ENCODE data around the gene KDM5B. TPM values are rescaled to one million over a fixed set of nuclear protein-coding genes. Genes with fewer than 3 reads are reported as not detected.

The KDM5B gene
- total RNA-seq, 1 donor from 2014 or later, result 316 TPM

DNA sequence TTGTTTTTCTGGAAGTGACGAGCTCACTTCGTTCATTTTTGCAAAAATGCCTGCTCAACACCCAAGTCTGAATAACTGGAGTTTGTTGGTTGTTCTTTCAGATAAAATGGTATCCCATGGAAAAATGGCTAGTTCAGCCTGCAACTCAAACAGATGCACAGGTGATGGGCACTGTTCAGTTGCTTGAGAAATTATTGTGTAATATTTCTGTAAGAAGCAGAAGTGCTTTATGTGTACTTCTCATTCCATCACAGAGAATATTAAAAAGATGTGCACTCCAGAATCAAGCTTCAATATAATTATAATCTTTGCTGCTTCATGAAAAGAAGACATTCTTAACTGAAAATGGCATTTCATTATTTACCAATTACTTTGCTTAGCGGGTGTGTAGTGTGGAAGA, 107.0 kb downstream of the KDM5B start:
- H3K9me3 Mint-ChIP-seq (ENCODE audit: low read depth), result no peaks in the 10 kb centered on the region
- H3K4me1 Mint-ChIP-seq (ENCODE audit: low read depth), result no peaks in the 10 kb centered on the region
- DNase-seq (ENCODE audit: low spot score, unreplicated experiment), result no peak
- no peak overlapping the region for H3K4me3 Mint-ChIP-seq (ENCODE audit: low read depth)
- H3K27me3 Mint-ChIP-seq, result peaks cover 47% of the 10 kb centered on the region
- H3K27ac Mint-ChIP-seq, result no peak overlapping the region
- no peaks in the 10 kb centered on the region for H3K36me3 Mint-ChIP-seq (ENCODE audit: insufficient read depth)
- TF ChIP-seq CTCF (IDR thresholded peaks at IDR 0.05; ENCODE audit: unreplicated experiment), result no peak

DNA sequence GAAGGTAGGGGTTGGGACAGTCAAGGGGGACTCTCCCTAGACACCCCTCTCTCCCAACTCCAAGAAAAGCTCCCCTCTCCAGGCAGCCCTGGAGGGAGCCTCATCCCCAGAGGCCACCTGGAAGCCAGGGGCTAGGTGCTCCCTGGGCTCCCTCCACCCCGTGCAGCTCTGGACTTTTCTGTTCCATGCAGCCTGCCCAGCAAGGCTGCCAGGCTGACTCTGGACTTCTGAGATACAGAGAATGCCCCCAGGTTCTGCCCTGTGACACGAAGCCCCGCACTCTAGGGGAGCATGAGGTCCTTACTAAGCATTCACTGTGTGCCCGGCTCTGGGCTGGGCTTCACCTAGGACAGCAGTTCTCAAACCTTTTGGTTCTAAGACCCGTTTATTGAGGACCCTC, 108.2 kb downstream of the KDM5B start:
- DNase-seq (ENCODE audit: low spot score, unreplicated experiment), result no peak
- no peak overlapping the region for H3K27ac Mint-ChIP-seq
- H3K4me3 Mint-ChIP-seq (ENCODE audit: low read depth), result no peak overlapping the region
- peaks cover 47% of the 10 kb centered on the region for H3K27me3 Mint-ChIP-seq
- no peaks in the 10 kb centered on the region for H3K4me1 Mint-ChIP-seq (ENCODE audit: low read depth)
- H3K9me3 Mint-ChIP-seq (ENCODE audit: low read depth), result no peaks in the 10 kb centered on the region
- H3K36me3 Mint-ChIP-seq (ENCODE audit: insufficient read depth), result no peaks in the 10 kb centered on the region
- no peak for TF ChIP-seq CTCF (IDR thresholded peaks at IDR 0.05; ENCODE audit: unreplicated experiment)

DNA sequence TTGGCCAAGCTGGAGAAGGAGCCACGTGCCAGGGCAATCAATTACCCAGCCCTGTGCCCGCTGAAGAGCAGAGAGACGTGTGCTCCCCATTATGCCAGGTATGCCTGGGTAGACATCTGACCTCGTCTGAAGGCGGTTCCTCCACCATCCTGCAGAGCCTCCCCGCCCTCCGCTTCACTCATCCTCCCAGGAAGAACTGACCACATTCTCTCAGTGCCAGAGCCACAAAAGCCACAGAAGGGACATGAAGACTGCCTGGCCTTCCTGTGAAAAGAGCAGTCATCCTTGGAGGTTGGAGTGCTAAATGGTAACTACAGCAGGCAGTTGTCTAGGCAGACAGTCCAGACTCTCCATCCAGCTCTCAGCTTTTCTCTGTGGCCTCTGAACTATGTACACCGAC, 109.9 kb downstream of the KDM5B start:
- no peak for DNase-seq (ENCODE audit: low spot score, unreplicated experiment)
- H3K27me3 Mint-ChIP-seq, result peaks cover 40% of the 10 kb centered on the region
- H3K27ac Mint-ChIP-seq, result no peak overlapping the region

GRCh38 chr1:202697038-202697437, 111.2 kb downstream of the KDM5B start:
- Mint-ChIP-seq H3K9me3 (ENCODE audit: low read depth) (no peaks in the 10 kb centered on the region), H3K27ac (no peak overlapping the region), H3K27me3 (peaks cover 39% of the 10 kb centered on the region), H3K4me3 (ENCODE audit: low read depth) (no peak overlapping the region), H3K4me1 (ENCODE audit: low read depth) (no peaks in the 10 kb centered on the region), H3K36me3 (ENCODE audit: insufficient read depth) (no peaks in the 10 kb centered on the region)
- DNase-seq (ENCODE audit: low spot score, unreplicated experiment), result no peak
- no peak for TF ChIP-seq CTCF (IDR thresholded peaks at IDR 0.05; ENCODE audit: unreplicated experiment)

More for the DNA sequence above, 109.9 kb downstream of the KDM5B start:
- Mint-ChIP-seq H3K36me3 (ENCODE audit: insufficient read depth) (no peaks in the 10 kb centered on the region), H3K4me1 (ENCODE audit: low read depth) (no peaks in the 10 kb centered on the region), H3K4me3 (ENCODE audit: low read depth) (no peak overlapping the region), H3K9me3 (ENCODE audit: low read depth) (no peaks in the 10 kb centered on the region)
- TF ChIP-seq CTCF (IDR thresholded peaks at IDR 0.05; ENCODE audit: unreplicated experiment), result no peak

DNA sequence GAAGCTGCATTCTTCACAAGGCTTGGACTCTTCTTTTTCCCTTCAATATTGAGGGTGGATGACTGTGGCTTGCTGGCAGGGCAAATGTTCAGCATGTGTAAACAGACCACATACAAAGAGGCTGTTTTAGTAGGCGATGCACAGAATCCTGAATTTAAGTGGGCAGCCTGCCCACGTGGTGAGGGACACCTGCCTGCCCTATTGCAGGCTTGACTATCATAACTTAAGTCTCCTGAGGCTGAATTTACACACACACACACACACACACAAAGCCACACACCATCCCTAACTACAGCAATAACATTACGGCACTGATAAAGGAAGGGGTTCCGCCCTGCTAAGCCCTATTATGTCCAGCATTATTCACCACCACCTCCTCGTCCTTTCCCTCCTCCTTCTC, 113.9 kb downstream of the KDM5B start:
- Mint-ChIP-seq H3K4me1 (ENCODE audit: low read depth) (no peaks in the 10 kb centered on the region), H3K9me3 (ENCODE audit: low read depth) (no peaks in the 10 kb centered on the region), H3K27ac (no peak overlapping the region), H3K4me3 (ENCODE audit: low read depth) (no peak overlapping the region), H3K27me3 (peaks cover 52% of the 10 kb centered on the region), H3K36me3 (ENCODE audit: insufficient read depth) (no peaks in the 10 kb centered on the region)
- DNase-seq (ENCODE audit: low spot score, unreplicated experiment), result no peak
- TF ChIP-seq CTCF (IDR thresholded peaks at IDR 0.05; ENCODE audit: unreplicated experiment), result no peak
